HG03460 (cell line): Measurements from ENCODE around the gene C6orf89.
A peak's percentile ranks its signal among the peaks of the same experiment; 100 is the strongest.

Experiments
- ATAC-seq: cut with Tn5 transposase; IDR thresholded peaks from one replicate; pipeline ENCODE4 v1.9.1; 2021; ENCODE audit not compliant: unreplicated experiment

The C6orf89 gene, protein sequence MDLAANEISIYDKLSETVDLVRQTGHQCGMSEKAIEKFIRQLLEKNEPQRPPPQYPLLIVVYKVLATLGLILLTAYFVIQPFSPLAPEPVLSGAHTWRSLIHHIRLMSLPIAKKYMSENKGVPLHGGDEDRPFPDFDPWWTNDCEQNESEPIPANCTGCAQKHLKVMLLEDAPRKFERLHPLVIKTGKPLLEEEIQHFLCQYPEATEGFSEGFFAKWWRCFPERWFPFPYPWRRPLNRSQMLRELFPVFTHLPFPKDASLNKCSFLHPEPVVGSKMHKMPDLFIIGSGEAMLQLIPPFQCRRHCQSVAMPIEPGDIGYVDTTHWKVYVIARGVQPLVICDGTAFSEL

GRCh38 chr6:36885461-36886401, at the start of gene C6orf89:
Gene C6orf89, plus strand, starts transcription at chr6:36885952. Its CDS starts 13,493 bp downstream, at chr6:36899445.
- ATAC-seq, result peak; percentile 98

- ATAC-seq, result no peak
Measured at GRCh38 chr6:36836111-36837021, 49.4 kb upstream of the C6orf89 start.

DNA sequence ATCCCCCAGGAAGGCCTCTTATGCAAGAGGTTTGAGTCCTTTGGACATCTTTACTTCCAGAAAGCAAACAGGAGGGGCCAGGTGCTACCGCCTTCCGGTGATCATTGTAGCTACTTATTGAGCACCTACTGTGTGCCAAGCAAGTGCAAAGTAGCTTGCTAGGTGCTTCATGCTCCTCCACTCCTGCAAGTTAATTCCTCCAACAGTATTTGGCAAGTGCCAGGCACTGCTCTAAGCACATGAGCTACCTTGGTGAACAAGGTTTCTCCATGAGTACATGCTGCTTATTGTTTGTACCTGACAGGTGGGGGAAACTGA, 48.8 kb upstream of the C6orf89 start:
- no peak for ATAC-seq

DNA sequence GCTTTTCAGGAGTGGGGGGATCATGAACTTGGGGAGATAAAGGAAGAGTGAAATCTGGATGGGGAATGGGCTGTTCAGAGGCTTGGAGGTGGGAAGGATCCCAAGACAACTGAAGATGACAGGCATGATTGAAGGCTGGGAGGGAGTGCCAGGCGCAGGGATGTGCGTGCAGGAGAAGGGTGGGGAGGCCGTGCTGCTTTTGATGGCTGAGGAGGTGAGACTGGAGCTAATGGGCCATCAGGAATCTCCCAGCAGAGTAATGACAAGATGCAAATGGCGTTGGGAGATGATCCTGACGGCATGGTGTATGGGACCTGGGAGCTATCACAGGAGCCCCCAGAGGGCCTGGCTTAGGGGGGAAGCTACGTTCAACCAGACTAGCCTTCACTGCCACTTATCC, 48.1 kb upstream of the C6orf89 start:
- no peak for ATAC-seq

- no peak for ATAC-seq
Measured at GRCh38 chr6:36838896-36839748, 46.6 kb upstream of the C6orf89 start, which contains the start of gene CPNE5. Gene CPNE5, minus strand, starts transcription at chr6:36839444. Its CDS starts 67 bp downstream, at chr6:36839377.

DNA sequence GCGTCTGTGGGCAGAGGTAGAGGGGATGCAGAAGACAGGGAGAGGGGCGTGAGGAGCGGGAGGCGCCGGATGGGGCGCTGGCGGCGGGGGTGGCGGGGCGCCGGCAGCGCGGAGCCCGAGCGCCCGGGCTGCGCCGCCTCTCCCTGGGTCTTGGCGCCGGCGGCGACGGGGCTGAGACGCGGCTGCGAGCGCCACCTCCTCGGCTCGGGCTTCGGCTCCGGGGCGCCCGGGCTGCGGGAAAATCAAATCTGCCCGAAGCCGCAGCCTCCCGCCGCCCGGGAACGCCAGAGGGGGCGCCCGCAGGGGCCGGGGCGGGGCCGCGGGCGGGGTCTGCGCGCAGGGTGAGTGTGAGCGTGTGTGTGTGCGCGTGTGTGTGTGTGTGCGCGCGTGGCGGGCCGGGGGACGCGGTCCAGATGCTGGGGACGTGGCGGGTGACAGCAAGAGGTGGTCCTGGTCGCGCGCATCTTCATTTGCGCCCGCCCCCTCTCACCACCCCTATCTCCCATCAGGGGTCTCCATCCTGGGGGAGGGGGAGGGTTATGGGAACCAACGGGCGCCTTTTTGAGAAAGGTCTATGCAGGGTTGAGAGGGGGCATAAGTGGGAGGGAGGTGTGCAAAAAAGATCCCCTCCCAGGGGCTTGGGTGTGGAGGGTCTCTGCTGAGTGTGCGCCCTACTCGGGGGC, 45.9 kb upstream of the C6orf89 start:
- no peak for ATAC-seq

- no peak for ATAC-seq
Measured at GRCh38 chr6:36840432-36841403, 45.0 kb upstream of the C6orf89 start.

DNA sequence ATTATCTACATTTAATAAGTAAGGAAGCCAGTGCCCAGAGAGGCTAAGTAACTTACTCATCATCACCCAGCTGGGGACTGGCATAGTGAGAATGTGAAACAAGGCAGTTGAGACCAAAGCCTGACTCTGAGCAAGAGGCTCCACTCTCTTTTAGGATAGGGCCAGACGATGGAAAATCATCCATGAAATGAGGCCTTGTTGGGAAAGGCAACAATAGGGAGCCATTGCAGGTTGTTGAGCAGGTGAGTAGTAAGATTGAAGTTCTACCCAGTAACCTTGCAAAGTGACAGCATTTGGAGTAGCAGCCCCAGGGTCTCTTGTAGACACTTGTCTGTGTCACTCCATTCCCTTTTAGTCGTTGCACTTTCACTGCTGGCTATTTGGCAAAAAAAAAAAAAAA, 44.0 kb upstream of the C6orf89 start:
- ATAC-seq, result no peak

DNA sequence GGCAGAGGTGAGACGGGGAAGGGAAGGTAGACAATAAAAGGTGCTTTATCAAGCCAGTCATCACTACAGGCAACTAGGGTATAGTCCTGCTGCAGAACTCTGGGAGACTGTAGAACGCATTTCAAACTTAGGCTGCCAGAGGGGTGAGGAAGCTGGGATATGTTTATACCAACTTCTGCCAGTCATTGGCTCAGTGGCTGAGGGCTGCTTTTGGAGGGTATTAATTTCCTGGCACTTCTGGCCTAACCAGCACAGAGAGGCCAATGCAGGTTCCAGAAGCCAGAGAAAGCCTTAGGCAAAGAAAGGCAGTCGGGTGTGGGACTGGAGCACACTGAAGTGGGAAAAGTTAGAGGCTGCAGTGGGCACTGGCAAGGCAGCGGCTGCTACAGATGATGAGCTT, 42.6 kb upstream of the C6orf89 start:
- no peak for ATAC-seq

GRCh38 chr6:36844232-36845170, 41.3 kb upstream of the C6orf89 start:
- ATAC-seq, result no peak

- ATAC-seq, result no peak
Measured at GRCh38 chr6:36845233-36845632, 40.5 kb upstream of the C6orf89 start.

GRCh38 chr6:36847152-36847551, 38.6 kb upstream of the C6orf89 start:
- ATAC-seq, result no peak

DNA sequence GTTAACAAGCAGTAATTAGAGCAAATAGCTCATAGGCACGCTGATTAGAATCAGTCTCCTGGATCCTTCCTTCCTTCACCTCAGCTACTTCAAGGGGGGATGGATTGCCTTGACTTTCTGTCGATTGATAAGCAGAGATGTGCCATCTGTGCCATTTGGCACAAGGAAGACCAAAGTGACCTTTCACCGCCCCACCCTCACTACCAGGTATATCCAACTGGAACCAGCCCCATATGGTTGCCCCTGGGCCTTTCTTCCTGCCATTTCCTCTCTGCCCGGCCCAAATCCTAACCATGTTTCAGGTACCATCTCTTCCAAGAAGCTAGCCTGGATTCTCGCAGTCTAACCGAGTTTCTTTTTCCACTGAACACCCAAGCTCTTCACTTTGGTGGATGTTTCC, 37.8 kb upstream of the C6orf89 start:
- no peak for ATAC-seq

DNA sequence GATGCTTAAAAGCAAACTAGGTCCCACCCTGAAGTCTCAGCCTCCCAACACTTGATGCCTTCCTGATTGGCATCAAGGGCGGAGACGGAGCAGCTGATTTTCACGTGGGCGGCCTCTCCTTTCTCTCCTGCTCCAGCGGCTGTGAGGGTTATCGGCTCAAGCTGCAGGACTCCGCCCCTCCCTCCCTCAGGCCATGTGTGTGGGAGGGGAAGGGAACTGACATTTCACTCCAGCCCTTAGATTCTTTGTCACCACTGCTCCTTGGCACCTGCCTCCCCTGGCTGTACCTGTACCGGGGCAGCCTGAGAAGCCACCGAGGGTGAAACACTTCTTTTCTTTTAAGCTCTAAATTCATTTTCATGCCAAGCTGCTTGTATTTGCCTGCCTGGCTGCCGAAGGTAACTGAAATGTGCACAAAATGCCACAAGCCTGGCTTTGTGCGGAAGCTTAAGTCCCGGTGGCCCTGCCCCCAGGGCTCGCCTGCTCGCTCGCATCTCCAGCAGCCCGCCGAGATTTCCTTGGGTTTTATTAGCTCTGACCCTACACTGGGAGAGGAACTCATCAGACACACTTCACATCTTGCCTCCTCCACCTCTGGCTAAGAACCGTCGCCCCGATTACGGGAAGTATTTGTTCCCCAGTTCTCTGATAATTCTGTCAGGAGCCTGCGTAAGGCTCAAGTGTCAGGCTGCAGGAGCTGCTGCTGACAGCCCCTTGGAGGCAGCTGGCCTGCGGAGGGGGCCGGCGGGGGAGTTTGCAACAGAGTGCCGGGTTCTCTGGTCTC, 36.9 kb upstream of the C6orf89 start:
- no peak for ATAC-seq

DNA sequence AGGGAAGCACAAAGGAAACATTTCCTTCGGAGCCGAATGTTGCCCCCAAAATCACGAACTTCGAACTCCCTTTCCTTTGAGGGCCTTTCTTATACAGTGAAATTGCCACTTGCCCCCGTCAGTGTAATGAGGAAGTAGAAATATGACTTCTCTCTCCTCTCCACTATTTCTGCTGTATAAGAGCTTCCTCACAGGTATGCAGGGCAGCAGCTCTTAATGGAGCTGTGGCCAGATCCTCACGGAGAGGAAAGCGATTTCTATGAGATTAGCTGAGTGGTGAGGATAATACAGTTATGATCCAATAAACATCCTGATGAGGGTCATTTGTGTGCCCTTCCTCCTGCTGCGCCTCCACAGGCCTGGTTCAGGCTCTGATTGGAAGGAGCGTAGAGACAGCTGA, 35.7 kb upstream of the C6orf89 start:
- ATAC-seq, result no peak

DNA sequence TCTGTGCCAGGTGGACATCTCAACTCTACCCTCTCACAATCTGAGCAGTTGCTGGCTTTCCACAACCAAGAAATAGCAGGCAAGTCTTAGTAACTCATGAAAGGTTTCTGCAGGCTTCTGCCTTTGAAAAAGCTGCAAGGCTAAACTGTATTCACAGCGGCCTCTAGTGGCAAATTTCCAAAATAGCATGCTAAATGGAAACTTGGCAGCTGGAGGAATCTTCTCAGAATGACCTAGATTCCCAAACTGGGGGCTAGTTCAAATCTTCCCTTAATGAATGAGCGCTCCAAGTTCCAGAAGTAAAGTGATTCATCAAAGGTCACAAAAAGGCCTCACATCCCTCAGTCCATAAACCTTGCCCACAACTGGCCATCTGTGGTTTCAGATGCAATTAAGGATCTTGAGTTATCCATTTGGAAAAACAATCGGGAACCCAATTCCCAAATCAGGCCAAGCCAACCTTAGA, 34.6 kb upstream of the C6orf89 start:
- ATAC-seq, result no peak
